HG03378 (cell line): ENCODE results near the gene FOXL2.
A peak's percentile ranks its signal among the peaks of the same experiment; 100 is the strongest.

Experiments used
- ATAC-seq: cut with Tn5 transposase; IDR thresholded peaks from one replicate; pipeline ENCODE4 v1.9.1; 2021; ENCODE audit warnings: mild to moderate bottlenecking, moderate library complexity; ENCODE audit not compliant: unreplicated experiment

The FOXL2 gene

GRCh38 chr3:138945709-138946662 is 951 bp downstream of the FOXL2 start:
- no peak for ATAC-seq

DNA sequence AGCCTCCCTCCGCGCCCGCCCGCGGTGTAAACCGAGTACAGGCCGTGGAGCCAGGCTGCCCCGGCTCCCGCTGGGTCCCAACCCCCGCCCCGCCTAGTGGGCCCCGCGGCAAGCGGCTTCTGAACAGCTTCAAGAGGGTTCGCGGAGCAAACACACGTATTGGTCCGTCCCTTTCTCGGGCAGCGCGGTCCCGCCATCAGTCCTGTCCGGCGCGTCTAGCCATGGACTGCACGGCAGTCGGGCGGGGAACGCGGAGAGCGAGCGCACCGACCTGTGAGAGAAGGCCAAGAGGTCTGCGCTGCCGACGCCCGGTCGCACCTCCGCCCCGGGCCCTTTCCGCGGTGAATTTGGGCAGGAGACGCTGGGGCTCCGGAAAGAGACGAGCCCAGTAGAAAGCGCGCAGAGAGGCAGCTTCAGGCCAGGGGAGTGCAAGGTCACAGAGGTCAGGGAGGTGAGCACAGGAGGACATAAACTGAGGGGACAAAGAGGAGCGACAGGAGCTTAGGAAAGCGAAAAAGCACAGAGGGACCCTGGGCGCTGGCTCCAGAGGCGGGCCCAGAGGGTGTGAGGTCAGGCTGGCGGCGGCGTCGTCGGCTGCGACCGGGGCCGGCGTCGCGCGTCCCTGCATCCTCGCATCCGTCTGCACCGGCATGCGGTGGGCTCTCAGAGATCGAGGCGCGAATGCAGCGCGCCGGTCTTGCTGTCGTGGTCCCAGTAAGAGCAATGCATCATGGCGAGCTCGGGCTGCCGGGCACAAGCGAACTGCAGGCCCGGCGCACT is 1.8 kb downstream of the FOXL2 start:
- ATAC-seq, result no peak

DNA sequence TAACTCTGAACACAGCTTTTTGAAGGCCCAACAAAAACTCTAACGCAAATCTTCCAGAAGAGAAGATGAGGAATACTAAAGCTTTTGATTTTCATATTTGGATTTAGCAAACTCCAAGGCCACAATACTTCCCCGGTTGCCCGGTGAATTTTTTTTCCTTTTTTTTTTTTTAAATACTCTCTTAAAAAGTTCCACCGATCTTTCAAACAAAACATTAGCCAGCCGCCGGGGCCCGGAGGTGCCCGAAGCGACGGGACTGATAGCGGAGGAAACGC is 2.3 kb downstream of the FOXL2 start:
- ATAC-seq, result no peak

DNA sequence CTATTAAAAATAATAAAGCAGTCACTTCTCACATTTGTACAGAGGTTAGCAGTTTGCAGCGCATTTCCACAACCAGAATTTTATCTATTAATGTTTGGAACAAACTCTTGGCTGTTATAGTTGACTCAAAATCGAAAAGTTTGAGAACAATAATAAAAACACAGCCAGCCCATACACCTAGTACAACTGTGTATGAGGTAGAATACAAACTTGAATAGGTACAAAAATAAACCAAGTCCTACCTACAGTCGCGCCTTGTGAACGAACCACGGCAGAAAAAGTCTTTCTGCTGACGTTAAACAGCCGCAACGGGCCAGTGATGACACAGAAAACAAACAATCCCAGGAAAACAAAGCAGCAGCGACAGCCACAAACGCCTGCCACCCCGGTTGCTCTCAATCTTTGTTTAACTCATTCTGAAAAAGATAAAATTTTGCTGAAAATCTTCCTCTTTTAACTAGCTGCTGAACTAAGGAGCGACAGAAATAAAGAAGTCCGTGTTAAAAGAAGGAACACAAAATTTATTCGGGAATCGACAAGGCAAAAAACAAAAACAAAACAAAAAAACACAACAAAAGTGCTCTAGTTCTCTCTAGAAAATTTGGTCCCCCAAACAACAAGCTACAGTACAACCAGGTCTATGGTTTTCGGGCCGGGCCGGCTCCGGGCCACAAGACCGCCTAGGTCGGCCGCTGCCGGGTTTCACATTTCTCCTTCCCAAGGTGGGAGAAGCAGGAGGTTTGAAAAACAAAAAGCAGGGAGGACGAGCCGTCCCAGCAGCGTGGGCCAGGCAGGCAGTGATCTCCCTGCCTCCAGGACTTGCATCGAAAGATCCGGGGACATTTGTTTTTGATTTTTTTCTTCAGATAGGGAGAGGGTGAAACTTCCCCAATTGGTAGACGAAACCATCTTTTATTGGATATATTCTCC is 2.9 kb downstream of the FOXL2 start:
- ATAC-seq, result no peak

DNA sequence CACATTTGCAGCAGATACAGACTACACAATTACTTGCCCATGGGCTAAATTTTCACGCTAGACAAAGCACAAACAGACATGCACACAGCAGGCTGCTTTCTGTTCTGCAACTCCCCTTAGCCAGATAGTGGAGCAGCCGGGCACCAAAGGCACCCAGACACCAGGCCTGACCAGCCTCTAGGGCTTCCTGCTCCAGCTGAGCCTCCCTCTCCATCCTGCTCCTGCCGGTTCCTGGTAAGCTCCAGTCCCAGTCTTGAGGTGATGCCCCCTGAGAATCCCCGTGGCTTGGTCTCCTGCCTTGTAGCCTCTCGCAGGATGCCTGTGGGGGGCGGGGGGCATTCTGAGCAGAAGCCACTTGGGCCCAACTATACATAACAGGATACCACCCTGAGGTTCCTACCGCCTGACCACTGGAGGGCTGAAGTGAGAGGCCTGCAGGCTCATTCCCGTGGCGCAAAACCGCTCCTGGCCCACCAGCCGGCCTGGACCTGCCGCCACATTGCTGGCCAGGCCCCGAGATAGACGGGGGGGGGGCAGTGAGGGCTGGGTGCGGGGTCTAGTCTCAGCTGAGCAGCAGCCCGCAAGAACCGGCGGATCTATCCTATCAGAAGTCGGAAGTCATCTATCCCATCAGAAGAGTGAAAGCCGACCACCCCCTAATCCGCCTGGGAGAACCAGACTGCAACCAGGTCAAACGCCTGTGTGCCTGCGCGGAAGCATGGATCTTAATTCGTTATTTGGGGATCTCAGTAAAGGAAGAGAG is 3.9 kb downstream of the FOXL2 start:
- no peak for ATAC-seq

DNA sequence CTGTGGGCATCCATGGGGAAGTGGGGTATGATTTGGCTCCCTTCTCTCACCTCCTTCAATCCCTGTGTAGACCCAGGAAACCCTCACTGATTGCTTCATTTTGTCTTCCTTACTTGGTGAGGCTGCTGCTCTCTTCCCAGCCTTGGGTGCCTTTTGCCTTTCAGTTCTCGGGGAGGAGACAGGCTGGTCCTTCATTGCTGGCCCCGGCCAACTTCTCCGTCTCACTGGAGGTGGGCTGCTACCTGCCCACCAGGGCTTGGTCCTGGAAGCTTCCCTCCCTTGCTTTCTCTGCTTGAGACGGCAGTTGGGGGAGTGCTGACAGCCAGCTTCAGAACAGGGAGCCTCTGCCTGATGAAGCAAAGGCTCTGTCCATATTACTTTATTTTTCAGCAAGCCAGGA is 4.7 kb downstream of the FOXL2 start:
- ATAC-seq, result no peak

DNA sequence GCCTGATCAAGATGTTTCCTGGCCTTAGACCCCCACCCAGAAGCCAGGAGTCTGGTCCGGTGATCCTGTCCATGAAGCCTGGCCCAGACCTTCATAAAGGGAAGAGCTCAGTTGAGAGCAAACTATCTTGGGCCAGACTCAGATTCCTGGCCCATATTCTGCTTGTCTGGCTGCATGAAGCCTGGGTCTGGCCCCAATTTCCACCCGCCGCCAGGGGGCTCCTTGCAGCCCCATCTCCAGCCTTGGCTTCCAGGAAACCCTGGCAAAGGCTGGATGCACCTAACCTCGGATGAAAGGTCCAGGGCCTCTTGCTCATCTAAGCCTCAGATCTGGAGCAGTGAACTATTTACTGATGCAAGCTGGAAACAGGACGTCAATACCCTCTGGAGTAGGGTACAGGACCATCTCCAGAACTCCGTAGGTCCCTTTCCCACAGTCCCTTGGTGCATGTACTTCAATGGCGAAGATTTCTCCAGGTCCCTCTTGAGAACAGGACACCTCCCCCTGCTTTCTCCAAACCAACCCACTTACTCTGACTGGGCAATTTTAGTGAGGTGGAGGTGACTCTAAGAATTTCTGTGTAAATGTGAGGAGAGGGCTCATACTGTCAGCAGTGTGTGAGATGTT is 5.6 kb downstream of the FOXL2 start:
- no peak for ATAC-seq

GRCh38 chr3:138940446-138940845 is 6.5 kb downstream of the FOXL2 start:
- no peak for ATAC-seq

- ATAC-seq, result no peak
Measured at GRCh38 chr3:138939561-138940241, 7.2 kb downstream of the FOXL2 start.

GRCh38 chr3:138938877-138939560 is 7.9 kb downstream of the FOXL2 start:
- no peak for ATAC-seq

DNA sequence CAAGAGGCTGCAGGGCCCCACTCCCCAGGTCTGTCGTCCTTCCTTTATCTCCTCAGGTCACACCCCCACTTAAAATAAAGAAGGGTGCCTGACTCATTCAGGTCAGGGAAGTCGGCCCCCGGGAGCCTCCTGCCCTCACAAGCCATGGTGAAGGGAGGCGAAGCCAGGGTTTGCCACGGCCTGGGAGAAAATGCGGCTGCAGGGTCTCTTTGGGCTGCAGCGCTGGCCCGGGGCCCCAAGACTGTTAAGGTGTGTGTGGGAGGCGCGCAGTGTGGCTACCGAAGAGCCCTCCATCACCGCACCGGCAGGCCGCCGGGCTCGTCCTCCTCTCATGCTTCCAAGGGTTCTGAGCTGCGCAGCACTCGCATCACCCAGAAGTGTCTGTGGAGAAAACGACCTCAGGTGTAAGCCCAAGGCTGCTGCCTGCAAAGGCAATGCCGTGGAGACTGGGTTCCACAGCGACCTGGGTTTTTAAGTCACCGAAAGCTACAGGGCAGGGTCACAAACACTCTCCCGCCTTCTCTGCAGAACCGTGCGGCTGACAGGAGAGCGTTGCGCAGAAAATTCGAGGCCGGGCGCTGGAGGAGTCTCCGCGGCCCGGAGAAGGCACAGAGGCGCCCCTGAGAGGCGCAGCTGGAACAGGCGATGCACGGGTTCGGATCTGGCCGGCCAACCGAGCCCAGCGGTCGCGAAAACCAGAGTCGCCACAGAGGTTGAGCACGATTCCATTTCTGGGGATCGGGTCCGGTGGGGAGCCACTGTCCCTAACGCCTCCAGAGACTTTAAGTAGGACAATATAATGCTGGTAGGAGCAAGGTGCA is 8.7 kb downstream of the FOXL2 start:
- no peak for ATAC-seq

DNA sequence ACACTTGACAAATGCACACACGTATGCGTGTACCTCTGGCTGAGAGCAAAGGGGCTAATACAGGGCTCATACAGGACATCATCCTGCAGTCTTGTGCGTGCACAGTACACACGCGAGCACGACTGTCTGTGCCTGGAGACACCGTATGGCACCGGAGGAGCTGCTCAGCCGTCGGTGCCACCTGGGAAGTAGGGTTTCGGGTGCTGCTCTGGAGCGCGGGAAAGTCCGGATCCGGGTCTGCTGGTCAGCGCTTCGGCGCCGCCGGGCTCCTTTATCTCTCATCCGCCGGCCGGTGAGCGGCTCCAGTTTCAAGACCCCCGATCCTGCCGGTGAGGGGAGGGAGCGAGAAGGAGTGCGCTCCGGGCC is 9.3 kb downstream of the FOXL2 start:
- no peak for ATAC-seq

GRCh38 chr3:138936741-138937689 is 9.9 kb downstream of the FOXL2 start:
- ATAC-seq, result no peak

DNA sequence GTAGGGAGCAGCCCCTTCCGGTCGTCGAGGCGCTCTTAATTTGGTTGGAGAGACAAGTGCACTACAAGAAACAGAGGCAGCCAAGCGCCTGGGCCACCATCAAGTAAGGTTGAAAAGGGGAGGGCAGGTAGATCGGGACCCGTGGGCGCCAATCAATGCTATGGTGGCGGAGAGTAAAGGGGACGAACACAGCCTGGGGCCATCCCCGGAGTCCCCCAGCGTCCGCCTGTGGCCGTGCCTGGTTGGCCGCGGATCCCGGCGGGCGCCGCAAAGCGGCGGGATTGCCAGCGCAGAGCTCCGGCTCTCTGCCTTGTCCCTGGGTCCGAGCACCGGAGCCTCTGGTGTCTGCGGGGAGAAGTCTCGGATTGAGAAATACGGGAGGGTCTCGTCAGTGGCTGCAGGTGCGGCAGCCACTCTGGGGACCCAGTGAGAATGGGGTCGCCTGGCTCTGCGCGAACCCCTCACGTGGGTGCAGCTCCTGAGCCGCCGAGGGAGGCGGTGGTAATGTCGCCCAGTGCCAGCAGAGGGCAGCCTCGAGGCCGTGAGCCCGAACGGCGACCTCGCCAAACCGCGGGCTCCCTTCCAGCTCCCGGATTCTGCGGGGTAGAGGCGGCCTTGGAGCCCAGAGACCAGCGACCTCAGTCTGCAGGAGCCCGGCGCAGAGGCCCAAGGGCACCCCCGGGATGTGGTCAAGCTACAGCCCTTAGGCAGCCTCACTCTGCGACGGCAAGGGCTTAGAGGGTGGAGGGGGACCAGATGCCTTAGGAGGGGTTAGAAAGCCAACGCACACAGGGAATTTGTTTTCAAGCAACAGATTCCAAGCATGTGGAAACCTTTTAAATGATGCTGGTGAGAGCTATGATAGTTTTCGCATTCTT is 10.8 kb downstream of the FOXL2 start:
- ATAC-seq, result peak; percentile 59

- ATAC-seq, result no peak
Measured at GRCh38 chr3:138935505-138935862, 11.5 kb downstream of the FOXL2 start.
